Skeletal muscle satellite cell (primary cell): Measurements from ENCODE around the gene MEIS2.

ENCODE experiments used
- H3K27me3 ChIP-seq: 2 replicates; pipeline ENCODE4 v1.7.0; 2013; ENCODE audit warnings: low read length; ENCODE audit not compliant: control insufficient read depth, insufficient read depth
- H3K36me3 ChIP-seq: 2 replicates; pipeline ENCODE4 v1.7.0; 2013; ENCODE audit warnings: mild to moderate bottlenecking, control low read depth, low read length; ENCODE audit not compliant: insufficient read depth
- H3K4me1 ChIP-seq: 2 replicates; pipeline ENCODE4 v1.7.0; 2013; ENCODE audit warnings: low read length; ENCODE audit not compliant: control insufficient read depth, insufficient read depth
- H3K4me2 ChIP-seq: 2 replicates; pipeline ENCODE4 v1.7.0; 2013; ENCODE audit warnings: mild to moderate bottlenecking, low read length
- H3K4me3 ChIP-seq: 2 replicates; pipeline ENCODE4 v1.7.0; 2013; ENCODE audit warnings: low read length
- H3K9ac ChIP-seq: 2 replicates; pipeline ENCODE4 v1.7.0; 2013; ENCODE audit warnings: mild to moderate bottlenecking, low read depth, low read length, moderate library complexity
- H3K9me3 ChIP-seq: replicated peaks from 2 replicates; pipeline ENCODE4 v1.7.0; 2013; ENCODE audit warnings: mild to moderate bottlenecking, control low read depth, low read length

MEIS2 gene

GRCh38 chr15:37031198-37031597, 69.2 kb downstream of the MEIS2 start:
- Histone ChIP-seq H3K36me3 (no peaks in the 10 kb centered on the region), H3K9me3 (no peaks in the 10 kb centered on the region), H3K4me2 (no peak overlapping the region), H3K4me3 (no peak overlapping the region), H3K9ac (no peak overlapping the region), H3K4me1 (no peaks in the 10 kb centered on the region), H3K27me3 (no peaks in the 10 kb centered on the region)

- Histone ChIP-seq H3K36me3 (no peaks in the 10 kb centered on the region), H3K9me3 (no peaks in the 10 kb centered on the region), H3K4me2 (no peak overlapping the region), H3K4me1 (no peaks in the 10 kb centered on the region), H3K27me3 (no peaks in the 10 kb centered on the region), H3K4me3 (no peak overlapping the region), H3K9ac (no peak overlapping the region)
These were observed 71.6 kb downstream of the MEIS2 start for GRCh38 chr15:37028625-37029296.

GRCh38 chr15:37020852-37021251, 79.5 kb downstream of the MEIS2 start:
- no peak overlapping the region for H3K4me2 ChIP-seq
- no peak overlapping the region for H3K4me3 ChIP-seq
- H3K9ac ChIP-seq: no peak overlapping the region
- no peaks in the 10 kb centered on the region for H3K9me3 ChIP-seq
- H3K27me3 ChIP-seq: no peaks in the 10 kb centered on the region
- H3K4me1 ChIP-seq: no peaks in the 10 kb centered on the region
- H3K36me3 ChIP-seq: no peaks in the 10 kb centered on the region

- Histone ChIP-seq H3K36me3 (no peaks in the 10 kb centered on the region), H3K9ac (no peak overlapping the region), H3K4me3 (no peak overlapping the region), H3K9me3 (no peaks in the 10 kb centered on the region), H3K4me1 (no peaks in the 10 kb centered on the region), H3K27me3 (no peaks in the 10 kb centered on the region), H3K4me2 (no peak overlapping the region)
These were observed 80.6 kb downstream of the MEIS2 start for GRCh38 chr15:37019479-37020433.

GRCh38 chr15:37017031-37017625, 83.2 kb downstream of the MEIS2 start:
- no peak overlapping the region for H3K4me2 ChIP-seq
- H3K9ac ChIP-seq: no peak overlapping the region
- H3K27me3 ChIP-seq: no peaks in the 10 kb centered on the region
- H3K9me3 ChIP-seq: no peaks in the 10 kb centered on the region
- H3K4me1 ChIP-seq: no peaks in the 10 kb centered on the region
- no peaks in the 10 kb centered on the region for H3K36me3 ChIP-seq
- no peak overlapping the region for H3K4me3 ChIP-seq

GRCh38 chr15:37016231-37016630, 84.1 kb downstream of the MEIS2 start:
- no peak overlapping the region for H3K4me3 ChIP-seq

GRCh38 chr15:37015451-37015850, 84.9 kb downstream of the MEIS2 start:
- no peak overlapping the region for H3K4me2 ChIP-seq
- H3K4me3 ChIP-seq: no peak overlapping the region
- no peaks in the 10 kb centered on the region for H3K27me3 ChIP-seq
- H3K4me1 ChIP-seq: no peaks in the 10 kb centered on the region
- H3K9ac ChIP-seq: no peak overlapping the region
- H3K36me3 ChIP-seq: no peaks in the 10 kb centered on the region
- H3K9me3 ChIP-seq: no peaks in the 10 kb centered on the region

More at GRCh38 chr15:37016231-37016630, 84.1 kb downstream of the MEIS2 start:
- H3K4me1 ChIP-seq: no peaks in the 10 kb centered on the region
- H3K36me3 ChIP-seq: no peaks in the 10 kb centered on the region
- H3K9me3 ChIP-seq: no peaks in the 10 kb centered on the region
- no peak overlapping the region for H3K9ac ChIP-seq
- H3K4me2 ChIP-seq: no peak overlapping the region
- H3K27me3 ChIP-seq: no peaks in the 10 kb centered on the region

- no peak overlapping the region for H3K9ac ChIP-seq
These were observed 85.3 kb downstream of the MEIS2 start for GRCh38 chr15:37015035-37015434.

GRCh38 chr15:37014566-37014965, 85.8 kb downstream of the MEIS2 start:
- Histone ChIP-seq H3K4me3 (no peak overlapping the region), H3K9ac (no peak overlapping the region), H3K36me3 (no peaks in the 10 kb centered on the region), H3K4me1 (no peaks in the 10 kb centered on the region), H3K9me3 (no peaks in the 10 kb centered on the region), H3K4me2 (no peak overlapping the region), H3K27me3 (no peaks in the 10 kb centered on the region)

More at GRCh38 chr15:37015035-37015434, 85.3 kb downstream of the MEIS2 start:
- Histone ChIP-seq H3K4me2 (no peak overlapping the region), H3K4me1 (no peaks in the 10 kb centered on the region), H3K9me3 (no peaks in the 10 kb centered on the region), H3K4me3 (no peak overlapping the region), H3K27me3 (no peaks in the 10 kb centered on the region), H3K36me3 (no peaks in the 10 kb centered on the region)

- Histone ChIP-seq H3K9ac (no peak overlapping the region), H3K27me3 (no peaks in the 10 kb centered on the region), H3K4me3 (no peak overlapping the region), H3K4me1 (no peaks in the 10 kb centered on the region), H3K9me3 (no peaks in the 10 kb centered on the region), H3K36me3 (no peaks in the 10 kb centered on the region), H3K4me2 (no peak overlapping the region)
These were observed 86.2 kb downstream of the MEIS2 start for GRCh38 chr15:37014137-37014536.

GRCh38 chr15:37010595-37010994, 89.8 kb downstream of the MEIS2 start:
- no peaks in the 10 kb centered on the region for H3K9me3 ChIP-seq
- H3K36me3 ChIP-seq: no peaks in the 10 kb centered on the region
- H3K4me3 ChIP-seq: no peak overlapping the region
- H3K4me2 ChIP-seq: no peak overlapping the region
- H3K4me1 ChIP-seq: no peaks in the 10 kb centered on the region
- H3K9ac ChIP-seq: no peak overlapping the region
- no peaks in the 10 kb centered on the region for H3K27me3 ChIP-seq
